Ishikawa (cell line): ENCODE results near the gene CHCHD3.

ENCODE experiments used
- CEBPB ChIP-seq: IDR thresholded peaks from 2 replicates; pipeline ENCODE4 v1.6.1; 2012
- CREB1 ChIP-seq: IDR thresholded peaks from 2 replicates; pipeline ENCODE4 v1.6.1; 2012; ENCODE audit warnings: low read depth
- EGR1 ChIP-seq: IDR thresholded peaks from 2 replicates; pipeline ENCODE4 v1.6.1; 2012
- EP300 ChIP-seq: IDR thresholded peaks from 2 replicates; pipeline ENCODE4 v1.6.1; 2012; ENCODE audit warnings: borderline replicate concordance
- FOXM1 ChIP-seq: IDR thresholded peaks from 2 replicates; pipeline ENCODE4 v1.6.1; 2012; ENCODE audit warnings: low read depth, borderline replicate concordance
- NFIC ChIP-seq: IDR thresholded peaks from 2 replicates; pipeline ENCODE4 v1.6.1; 2012
- RAD21 ChIP-seq: IDR thresholded peaks from 2 replicates; pipeline ENCODE4 v1.6.1; 2012; ENCODE audit warnings: low read depth
- TAF1 ChIP-seq: IDR thresholded peaks from 2 replicates; pipeline ENCODE4 v1.6.1; 2012; ENCODE audit warnings: low read depth, mild to moderate bottlenecking
- TCF12 ChIP-seq: IDR thresholded peaks from 2 replicates; pipeline ENCODE4 v1.6.1; 2012; ENCODE audit warnings: low read depth
- TEAD4 ChIP-seq: IDR thresholded peaks from 2 replicates; pipeline ENCODE4 v1.6.1; 2012
- YY1 ChIP-seq: IDR thresholded peaks from 2 replicates; pipeline ENCODE4 v1.6.1; 2012; ENCODE audit warnings: low read depth
- ZBTB7A ChIP-seq: IDR thresholded peaks from 2 replicates; pipeline ENCODE4 v1.6.1; 2012; ENCODE audit warnings: low read depth
- TF ChIP-seq, protein P1 (sequence below): IDR thresholded peaks from 2 replicates; pipeline ENCODE4 v1.6.1; 2012
- TF ChIP-seq, protein P2 (sequence below): IDR thresholded peaks from 2 replicates; pipeline ENCODE4 v1.6.1; 2012
- TF ChIP-seq, protein P3 (sequence below): IDR thresholded peaks from 2 replicates; pipeline ENCODE4 v1.6.1; 2012; ENCODE audit warnings: low read depth, mild to moderate bottlenecking

CHCHD3 gene

DNA sequence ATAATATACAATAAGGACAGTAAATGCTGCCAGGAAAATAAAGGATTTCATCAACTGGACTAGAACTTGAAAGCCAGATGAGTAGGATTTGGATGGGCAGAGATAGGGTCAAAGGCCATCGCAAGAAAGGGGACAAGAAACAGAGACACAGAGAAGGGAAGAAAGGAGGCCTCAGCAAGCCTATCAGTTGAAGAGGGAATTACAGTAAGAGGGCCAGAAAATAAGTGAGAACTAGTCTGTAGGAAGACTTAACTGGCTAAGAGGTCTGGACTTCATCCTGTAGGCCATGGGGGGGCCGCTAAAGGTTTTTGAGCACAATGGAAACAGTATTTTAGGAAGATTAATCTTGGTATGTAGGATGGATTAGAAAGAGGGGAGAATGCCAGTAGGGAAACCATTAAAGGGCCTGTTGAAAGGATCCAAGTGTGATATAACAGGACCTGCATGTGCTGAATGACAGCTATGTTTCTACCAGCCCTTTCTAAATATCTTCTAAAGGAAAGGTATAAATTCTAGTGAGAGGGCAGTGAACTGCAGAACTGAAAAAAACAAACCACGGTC is 174.4 kb downstream of the CHCHD3 start:
- TF ChIP-seq EGR1 (no peak), FOXM1 (no peak), YY1 (no peak), CEBPB (no peak), TAF1 (no peak), ZBTB7A (no peak), RAD21 (no peak), TCF12 (no peak), CREB1 (no peak), TEAD4 (no peak), NFIC (no peak), EP300 (no peak)
- TF ChIP-seq, protein P1, sequence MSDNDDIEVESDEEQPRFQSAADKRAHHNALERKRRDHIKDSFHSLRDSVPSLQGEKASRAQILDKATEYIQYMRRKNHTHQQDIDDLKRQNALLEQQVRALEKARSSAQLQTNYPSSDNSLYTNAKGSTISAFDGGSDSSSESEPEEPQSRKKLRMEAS: no peak
- TF ChIP-seq, protein P2, sequence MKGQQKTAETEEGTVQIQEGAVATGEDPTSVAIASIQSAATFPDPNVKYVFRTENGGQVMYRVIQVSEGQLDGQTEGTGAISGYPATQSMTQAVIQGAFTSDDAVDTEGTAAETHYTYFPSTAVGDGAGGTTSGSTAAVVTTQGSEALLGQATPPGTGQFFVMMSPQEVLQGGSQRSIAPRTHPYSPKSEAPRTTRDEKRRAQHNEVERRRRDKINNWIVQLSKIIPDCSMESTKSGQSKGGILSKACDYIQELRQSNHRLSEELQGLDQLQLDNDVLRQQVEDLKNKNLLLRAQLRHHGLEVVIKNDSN: no peak
- TF ChIP-seq, protein P3, sequence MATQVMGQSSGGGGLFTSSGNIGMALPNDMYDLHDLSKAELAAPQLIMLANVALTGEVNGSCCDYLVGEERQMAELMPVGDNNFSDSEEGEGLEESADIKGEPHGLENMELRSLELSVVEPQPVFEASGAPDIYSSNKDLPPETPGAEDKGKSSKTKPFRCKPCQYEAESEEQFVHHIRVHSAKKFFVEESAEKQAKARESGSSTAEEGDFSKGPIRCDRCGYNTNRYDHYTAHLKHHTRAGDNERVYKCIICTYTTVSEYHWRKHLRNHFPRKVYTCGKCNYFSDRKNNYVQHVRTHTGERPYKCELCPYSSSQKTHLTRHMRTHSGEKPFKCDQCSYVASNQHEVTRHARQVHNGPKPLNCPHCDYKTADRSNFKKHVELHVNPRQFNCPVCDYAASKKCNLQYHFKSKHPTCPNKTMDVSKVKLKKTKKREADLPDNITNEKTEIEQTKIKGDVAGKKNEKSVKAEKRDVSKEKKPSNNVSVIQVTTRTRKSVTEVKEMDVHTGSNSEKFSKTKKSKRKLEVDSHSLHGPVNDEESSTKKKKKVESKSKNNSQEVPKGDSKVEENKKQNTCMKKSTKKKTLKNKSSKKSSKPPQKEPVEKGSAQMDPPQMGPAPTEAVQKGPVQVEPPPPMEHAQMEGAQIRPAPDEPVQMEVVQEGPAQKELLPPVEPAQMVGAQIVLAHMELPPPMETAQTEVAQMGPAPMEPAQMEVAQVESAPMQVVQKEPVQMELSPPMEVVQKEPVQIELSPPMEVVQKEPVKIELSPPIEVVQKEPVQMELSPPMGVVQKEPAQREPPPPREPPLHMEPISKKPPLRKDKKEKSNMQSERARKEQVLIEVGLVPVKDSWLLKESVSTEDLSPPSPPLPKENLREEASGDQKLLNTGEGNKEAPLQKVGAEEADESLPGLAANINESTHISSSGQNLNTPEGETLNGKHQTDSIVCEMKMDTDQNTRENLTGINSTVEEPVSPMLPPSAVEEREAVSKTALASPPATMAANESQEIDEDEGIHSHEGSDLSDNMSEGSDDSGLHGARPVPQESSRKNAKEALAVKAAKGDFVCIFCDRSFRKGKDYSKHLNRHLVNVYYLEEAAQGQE: no peak

DNA sequence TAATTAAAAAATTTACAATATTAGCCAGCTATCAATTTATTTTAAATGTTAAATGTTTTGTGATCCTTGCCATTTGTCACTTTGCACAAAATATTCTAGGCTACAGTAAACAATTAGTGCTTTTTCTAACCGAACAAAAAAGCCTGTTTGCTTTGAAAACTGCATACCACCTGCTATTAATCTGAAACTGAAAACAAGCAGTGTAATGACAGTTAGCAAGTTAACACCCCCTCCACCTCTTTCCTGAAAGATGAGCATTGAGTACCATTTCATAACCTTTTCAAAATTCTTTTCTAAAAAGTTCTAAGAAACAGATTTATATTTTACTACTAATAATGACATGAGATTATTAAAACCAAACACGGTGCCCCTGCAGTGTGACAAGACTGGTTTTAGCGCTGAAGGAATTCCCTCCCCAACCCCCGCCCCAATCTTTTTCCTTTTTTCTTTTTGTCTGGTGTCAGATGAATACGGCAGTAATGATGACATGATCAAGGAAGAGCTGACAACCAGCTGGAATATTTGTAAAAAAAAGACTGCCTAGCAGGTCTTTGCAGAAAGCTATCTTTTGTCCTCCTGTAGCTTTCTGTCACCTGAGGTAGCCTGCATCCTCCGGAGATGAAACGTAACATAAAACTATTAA is 175.6 kb downstream of the CHCHD3 start:
- no peak for TF ChIP-seq CREB1
- TF ChIP-seq CEBPB: no peak
- no peak for TF ChIP-seq EGR1
- TF ChIP-seq TAF1: no peak
- TF ChIP-seq, protein P1: no peak
- no peak for TF ChIP-seq FOXM1
- no peak for TF ChIP-seq RAD21
- TF ChIP-seq TCF12: no peak
- TF ChIP-seq, protein P2: no peak

- TF ChIP-seq, protein P2: no peak
- TF ChIP-seq TAF1 (no peak), NFIC (no peak), FOXM1 (no peak), EP300 (no peak), YY1 (no peak), ZBTB7A (no peak), TCF12 (no peak), CEBPB (no peak), EGR1 (no peak), RAD21 (no peak), TEAD4 (no peak)
- TF ChIP-seq, protein P1: no peak
Observed at GRCh38 chr7:132904209-132904608, 177.7 kb downstream of the CHCHD3 start.

GRCh38 chr7:132901241-132901640 is 180.6 kb downstream of the CHCHD3 start:
- no peak for TF ChIP-seq YY1
- TF ChIP-seq, protein P2: no peak
- TF ChIP-seq, protein P3: no peak
- no peak for TF ChIP-seq NFIC
- TF ChIP-seq EGR1: no peak
- no peak for TF ChIP-seq RAD21
- no peak for TF ChIP-seq TAF1
- TF ChIP-seq TCF12: no peak
- no peak for TF ChIP-seq CREB1
- no peak for TF ChIP-seq ZBTB7A
- TF ChIP-seq CEBPB: no peak
- TF ChIP-seq, protein P1: no peak
- TF ChIP-seq TEAD4: no peak
- TF ChIP-seq FOXM1: no peak
- no peak for TF ChIP-seq EP300
